DMS53 treated with DMSO at 0.1 percent for 48 hours (cell line): ENCODE results near the gene VASH1.

Source experiments
- DNase-seq: peaks from one replicate; lab custom pipeline; 2025; ENCODE audit not compliant: unreplicated experiment; lab: John Stamatoyannopoulos, UW

The VASH1 gene

GRCh38 chr14:76782115-76782884, 21.0 kb downstream of the VASH1 start:
- DNase-seq: no peak

DNA sequence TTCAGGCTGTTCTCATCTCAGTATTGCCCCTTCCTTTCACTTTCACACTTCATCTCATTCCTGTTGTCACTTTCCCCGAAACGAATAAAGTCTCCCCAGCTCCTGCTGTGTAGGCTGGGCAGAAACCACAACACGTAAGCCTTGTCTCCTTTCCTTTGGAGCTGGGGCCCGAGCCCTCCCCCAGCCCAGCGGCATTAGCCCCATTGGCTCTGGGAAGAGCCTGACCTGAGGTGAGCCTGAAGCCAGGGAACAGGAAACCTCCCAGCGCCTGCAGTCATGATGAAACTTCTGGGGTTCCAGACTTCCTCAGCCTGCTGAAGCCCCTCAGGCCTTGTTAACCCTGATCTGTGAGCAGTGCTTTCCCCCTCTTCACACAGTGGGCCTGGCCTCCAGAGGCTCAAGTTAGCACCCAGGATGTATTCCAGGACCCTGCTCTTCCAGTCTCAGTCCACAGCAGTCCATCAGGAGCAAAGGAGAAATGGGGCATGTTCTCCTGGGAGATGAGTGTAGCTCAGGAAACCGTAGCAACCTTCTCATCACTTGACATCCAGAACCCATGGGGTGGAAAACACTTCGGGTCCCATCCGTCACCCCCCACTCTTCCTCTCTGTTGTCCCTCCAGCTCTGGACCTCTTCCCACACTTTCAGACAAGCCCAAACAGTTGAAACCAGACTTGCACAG, 21.8 kb downstream of the VASH1 start:
- no peak for DNase-seq

- DNase-seq: no peak
These were observed 23.1 kb downstream of the VASH1 start for GRCh38 chr14:76784266-76784874.

DNA sequence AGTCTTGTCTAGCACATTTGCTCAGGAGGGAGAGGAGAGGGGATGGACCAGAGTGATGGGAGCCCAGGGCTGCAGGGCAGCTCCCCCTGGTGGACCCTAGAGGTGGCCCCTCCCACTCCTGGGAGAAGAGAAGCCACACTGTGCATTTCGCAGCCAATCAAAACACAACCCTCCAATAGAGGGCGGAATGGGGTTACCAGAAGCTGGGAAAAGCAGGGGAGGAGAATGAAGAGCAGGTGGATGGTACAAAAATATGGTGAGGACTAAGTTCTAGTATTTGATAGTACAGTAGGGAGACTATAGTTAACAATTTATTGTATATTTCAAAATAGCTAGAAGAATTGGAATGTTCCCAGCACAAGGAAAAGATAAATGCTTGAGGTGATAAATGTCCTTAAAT, 23.6 kb downstream of the VASH1 start:
- DNase-seq: peak; percentile 51

GRCh38 chr14:76786601-76787000, 25.3 kb downstream of the VASH1 start:
- no peak for DNase-seq

DNA sequence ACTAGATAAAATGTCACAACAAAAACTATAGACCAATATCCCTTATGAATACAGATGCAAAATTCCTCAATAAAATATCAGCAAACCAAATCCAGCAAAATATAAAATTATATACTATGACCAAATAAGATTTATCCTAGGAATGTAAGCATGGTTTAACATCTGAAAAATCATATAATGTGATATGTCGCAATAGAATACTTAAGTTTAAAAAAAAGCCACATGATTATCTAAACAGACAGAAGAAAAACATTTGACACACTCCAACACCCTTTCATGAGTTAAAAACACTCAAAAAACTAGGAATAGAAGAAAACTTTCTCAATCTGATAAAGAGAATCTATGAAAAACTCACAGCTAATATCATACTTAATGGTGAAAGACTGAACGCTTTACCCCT, 31.2 kb downstream of the VASH1 start:
- DNase-seq: no peak

- DNase-seq: no peak
These were observed 32.1 kb downstream of the VASH1 start for GRCh38 chr14:76793324-76793723.

DNA sequence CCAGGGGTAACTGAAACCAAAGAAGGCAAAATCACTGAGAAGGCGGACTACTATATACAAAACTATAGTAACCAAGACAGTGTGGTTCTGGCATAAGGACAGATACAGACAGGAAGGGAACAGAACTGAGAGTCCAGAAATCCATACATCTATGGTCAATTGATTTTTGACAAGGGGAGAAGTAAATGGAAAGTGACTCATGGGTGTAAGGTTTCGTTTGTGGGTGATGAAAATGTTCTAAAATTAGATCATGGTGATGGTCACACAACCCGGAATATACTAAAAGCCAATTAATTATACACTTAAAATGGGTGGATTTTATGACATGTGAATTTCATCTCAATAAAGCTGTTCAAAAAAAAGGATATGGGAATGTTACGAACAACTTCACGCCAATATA, 32.7 kb downstream of the VASH1 start:
- no peak for DNase-seq

GRCh38 chr14:76806446-76806845, 45.2 kb downstream of the VASH1 start:
- no peak for DNase-seq

DNA sequence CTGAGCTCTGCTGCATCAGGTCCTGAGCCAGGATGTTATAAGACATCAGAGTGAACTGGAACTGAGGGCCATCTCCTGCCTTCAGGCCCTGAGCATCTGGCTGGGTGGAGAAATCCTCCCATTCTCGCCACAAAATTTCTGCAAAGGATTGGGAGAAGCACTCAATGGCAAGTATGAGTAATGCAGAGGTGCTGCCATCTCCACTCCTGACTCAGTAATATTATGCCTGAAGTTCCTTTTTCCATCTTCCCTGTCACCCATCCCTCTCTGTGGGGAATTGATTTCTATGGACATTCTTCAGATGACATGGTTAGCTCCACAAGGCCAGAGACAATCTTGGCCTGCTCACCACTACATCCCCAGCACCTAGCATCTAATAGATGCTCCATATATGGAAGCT, 46.7 kb downstream of the VASH1 start:
- DNase-seq: no peak

DNA sequence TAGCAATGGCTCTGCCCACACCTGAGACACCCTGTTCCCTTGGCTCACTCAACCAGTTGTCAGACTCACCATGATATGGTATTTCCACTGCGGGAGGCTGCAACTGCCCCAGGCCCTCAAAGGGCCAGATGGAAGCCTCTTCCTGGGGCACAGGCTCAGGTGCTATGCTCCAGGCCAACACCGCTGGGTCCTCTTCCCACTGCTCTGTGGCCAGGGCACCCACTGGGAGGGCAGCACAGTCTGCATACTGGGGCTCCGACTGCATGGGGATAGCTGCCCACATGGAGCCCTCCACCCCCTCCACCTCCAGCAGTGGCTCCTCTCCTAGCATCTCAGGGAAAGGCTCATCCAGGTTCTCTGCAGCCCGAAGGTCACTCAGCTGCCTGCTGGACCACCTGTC, 47.7 kb downstream of the VASH1 start:
- DNase-seq: no peak

DNA sequence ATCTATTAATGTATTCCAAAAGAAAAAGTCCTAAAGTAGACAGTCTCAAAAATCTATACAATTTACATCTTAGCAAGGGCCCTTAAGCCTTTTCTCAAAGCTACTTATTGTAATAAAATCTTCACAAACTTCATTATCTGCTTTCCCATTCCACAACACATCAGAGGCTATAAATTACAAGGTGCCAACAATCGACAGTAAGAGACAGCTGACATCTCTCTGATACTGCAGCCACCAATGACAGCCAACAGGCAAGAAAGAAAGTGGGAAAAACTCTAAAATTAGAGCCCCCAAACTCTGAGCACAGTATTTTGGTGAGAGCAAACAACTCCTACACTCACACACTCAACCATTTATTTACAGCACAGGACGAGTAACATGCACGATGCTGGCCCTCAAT, 49.3 kb downstream of the VASH1 start:
- no peak for DNase-seq

DNA sequence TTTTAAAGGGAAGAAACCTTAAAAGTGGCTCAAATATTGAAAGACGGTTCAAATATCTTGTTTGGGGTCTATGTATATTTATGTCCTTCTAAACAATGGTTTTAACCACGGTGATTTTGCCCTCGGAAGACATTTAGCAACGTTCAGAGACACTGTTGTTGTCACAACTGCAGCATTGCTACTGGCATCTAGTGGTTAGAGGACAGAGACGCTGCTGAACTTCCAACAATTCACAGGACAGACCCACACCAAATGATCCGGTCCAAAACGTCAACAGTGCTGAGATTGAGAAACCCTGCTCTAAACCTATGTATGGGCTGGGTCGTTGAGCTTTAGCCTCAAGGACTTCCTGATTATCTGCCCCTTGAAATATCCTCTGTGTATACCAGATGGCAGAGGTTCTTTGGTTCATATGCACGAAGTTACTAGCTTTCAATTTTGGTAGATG, 49.7 kb downstream of the VASH1 start:
- peak; percentile 3 for DNase-seq

DNA sequence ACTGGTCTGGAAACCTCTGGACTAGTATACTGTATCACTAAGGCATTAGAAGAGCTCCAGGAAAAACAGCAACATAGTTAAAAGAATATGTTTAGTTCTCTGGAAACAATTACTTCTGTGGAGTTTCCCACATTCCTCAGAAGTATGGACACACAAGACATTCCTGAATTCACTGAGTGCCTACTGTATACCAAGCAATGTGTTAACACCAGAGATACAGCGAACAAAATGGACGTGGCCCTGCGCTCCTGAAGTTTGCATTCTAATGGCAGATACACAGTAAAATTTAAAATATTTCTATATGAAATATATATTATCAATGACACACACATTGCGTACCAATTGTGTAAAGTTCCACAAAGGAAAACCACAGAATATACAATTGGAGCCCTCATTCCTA, 50.3 kb downstream of the VASH1 start:
- DNase-seq: no peak

GRCh38 chr14:76812093-76812421, 50.8 kb downstream of the VASH1 start:
- peak; percentile 7 for DNase-seq

DNA sequence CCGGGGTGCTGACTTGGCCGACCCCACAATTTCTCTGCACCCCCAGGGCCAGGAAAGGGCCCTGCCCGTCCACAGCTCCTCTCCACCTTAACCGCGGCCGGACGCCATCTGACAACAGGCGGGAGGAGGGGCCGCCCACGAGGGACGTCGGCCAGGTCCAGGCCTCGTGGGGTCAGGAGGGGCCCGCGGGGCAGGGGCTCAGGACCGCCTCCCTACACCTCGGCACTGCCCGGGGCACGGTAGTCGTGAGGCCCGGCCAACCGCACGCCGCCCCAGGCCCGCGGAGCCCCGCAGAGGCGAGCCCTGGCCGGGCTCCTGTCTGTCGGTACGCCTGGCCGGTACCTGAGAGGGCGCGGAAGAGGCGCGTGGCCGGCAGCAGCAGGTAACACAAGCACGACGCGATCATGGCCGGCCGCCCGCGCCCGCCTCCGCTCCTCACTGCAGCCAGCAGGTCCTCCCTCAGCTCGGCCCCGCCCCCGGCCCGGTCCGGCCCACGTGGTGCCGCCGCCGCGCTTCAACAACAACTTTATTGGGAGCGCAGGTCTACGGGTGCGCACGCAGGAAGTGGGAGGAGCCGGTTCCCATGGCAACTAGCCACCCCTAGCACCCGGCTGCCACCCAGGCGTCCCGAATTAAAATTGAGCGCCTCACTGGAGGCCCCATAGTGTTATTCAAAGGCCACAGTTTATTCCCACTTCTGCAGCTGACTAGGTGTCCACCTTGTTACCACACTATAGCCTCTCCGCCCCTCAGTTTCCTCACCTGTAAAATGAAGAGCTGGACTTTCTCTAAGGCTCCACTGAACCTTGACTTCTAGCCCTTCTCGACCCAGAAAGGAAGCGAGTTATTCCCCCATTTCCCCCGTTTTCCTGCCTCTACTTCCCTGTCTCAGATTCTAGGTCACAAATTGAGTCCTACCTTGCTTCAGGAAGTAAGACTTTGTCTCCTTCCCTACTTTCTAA, 51.4 kb downstream of the VASH1 start, which contains the start of gene ANGEL1:
Gene ANGEL1, minus strand, starts transcription at position 461 of the 962 bp plus-strand sequence. Its CDS starts 55 bp downstream, at position 406.
- DNase-seq: peak; percentile 73

DNA sequence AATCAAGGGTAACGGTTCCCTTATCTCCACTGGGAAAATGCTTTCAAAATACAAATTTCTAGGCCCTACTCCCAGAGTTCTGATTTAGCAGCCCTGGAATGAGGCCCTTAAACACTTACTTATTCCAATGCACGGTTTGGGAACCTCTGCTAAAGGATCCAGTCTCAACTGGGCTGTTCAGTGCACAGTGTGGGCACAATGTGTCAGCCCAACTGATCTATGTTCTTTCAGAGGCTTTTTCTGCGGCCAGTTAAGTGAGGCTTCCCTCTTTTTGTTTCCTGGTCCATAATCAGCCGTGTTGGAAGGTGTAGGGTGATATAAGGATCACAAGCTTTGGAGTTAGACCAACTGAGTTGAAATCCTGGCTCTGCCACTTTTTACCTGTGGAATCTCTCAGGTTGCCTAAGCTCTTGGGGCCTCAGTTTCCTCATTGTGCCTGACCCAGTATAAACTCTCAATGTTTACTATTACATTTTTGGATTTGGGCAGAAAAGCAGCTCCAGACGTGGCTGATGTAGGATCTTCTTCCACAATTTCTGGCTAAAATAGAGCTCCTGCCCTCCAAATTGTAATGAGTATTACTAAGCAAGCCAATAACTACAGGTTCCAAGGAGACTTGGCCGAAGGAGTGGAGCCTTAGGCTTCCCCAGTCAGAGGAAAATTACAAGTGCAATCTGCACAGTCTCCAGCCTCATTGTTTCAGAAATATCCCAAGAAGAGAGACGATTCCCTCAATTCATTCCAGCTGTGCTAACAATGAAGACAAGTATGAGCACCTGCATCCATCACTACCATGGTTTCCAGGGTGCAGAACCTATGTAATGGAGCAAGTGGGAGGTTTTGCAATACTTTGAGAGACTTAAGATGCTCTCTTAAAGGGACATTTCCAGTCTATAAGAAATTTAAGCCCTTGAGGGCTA, 53.7 kb downstream of the VASH1 start:
- DNase-seq: no peak

DNA sequence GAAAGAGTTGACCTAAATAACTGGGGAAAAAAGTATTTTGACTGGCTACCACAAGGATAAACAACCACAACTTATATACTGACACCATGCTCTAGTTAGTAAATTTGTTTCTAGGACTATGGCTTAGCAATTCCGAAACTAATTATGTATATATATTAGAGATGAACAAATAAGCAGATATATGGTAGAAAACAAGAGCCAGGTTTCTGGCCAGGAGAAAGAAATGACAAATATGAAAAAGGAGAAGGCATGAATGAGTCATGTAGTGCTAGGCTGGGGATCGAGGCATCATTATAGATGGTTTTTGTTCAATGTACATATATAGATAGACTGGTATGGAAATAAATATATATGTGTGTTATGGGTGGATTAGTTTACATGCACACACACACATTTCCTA, 59.4 kb downstream of the VASH1 start:
- no peak for DNase-seq

DNA sequence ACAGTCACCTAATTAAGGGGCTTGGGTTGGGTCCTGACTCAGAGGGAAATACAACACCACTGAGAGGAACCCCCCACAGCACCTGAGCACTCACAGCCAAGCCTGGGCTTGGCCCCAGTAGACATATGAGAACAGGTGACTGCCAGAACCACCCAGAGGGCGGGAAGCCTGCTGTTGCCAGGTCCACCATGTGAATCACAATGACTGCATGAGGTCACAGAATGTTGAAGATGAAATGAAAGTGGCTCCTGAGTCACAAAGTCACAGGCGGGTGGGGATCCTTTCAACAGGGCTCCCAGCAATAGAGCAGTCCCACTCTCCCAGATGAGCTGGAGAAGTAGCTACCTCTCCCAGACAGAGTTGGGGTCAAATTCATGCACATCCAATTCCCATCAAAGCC, 64.9 kb downstream of the VASH1 start, which contains the start of gene LRRC74A:
Gene LRRC74A, plus strand, starts transcription at position 287 of the 400 bp plus-strand sequence. CDS start 290 bp downstream, outside the sequence.
- no peak for DNase-seq
